HG02943 (cell line): Measurements from ENCODE around the gene GPC6.
"Not testable (repeated sequence)": the region's sequence is repeated elsewhere in the genome, so short reads cannot be mapped to it uniquely, and the experiment has no call there.

ENCODE experiments used
- ATAC-seq: cut with Tn5 transposase; IDR thresholded peaks from one replicate; pipeline ENCODE4 v1.9.1; 2021; ENCODE audit warnings: mild to moderate bottlenecking, low read depth, moderate library complexity; ENCODE audit not compliant: unreplicated experiment

The GPC6 gene

GRCh38 chr13:93420206-93420605, 193.6 kb downstream of the GPC6 start:
- ATAC-seq = no peak

GRCh38 chr13:93420887-93421286, 194.3 kb downstream of the GPC6 start:
- ATAC-seq = no peak

GRCh38 chr13:93422980-93423543, 196.5 kb downstream of the GPC6 start:
- ATAC-seq = no peak

- no peak for ATAC-seq
Observed at GRCh38 chr13:93425411-93425810, 198.8 kb downstream of the GPC6 start.

- no peak for ATAC-seq
Observed at GRCh38 chr13:93430381-93430780, 203.8 kb downstream of the GPC6 start.

- ATAC-seq = no peak
Observed at GRCh38 chr13:93435651-93436050, 209.0 kb downstream of the GPC6 start.

- no peak for ATAC-seq
Observed at GRCh38 chr13:93437081-93437480, 210.5 kb downstream of the GPC6 start.

- no peak for ATAC-seq
Observed at GRCh38 chr13:93446238-93446637, 219.6 kb downstream of the GPC6 start.

GRCh38 chr13:93450191-93450621, 223.6 kb downstream of the GPC6 start:
- ATAC-seq = no peak

- ATAC-seq = no peak
Observed at GRCh38 chr13:93450761-93451160, 224.2 kb downstream of the GPC6 start.

GRCh38 chr13:93454676-93455235, 228.1 kb downstream of the GPC6 start:
- not testable (repeated sequence) for ATAC-seq

GRCh38 chr13:93455861-93456260, 229.3 kb downstream of the GPC6 start:
- no peak for ATAC-seq

- ATAC-seq = no peak
Observed at GRCh38 chr13:93460005-93460404, 233.4 kb downstream of the GPC6 start.

- ATAC-seq = no peak
Observed at GRCh38 chr13:93462151-93462550, 235.5 kb downstream of the GPC6 start.

GRCh38 chr13:93466502-93467036, 240.0 kb downstream of the GPC6 start:
- ATAC-seq = no peak

- ATAC-seq = no peak
Observed at GRCh38 chr13:93467175-93467574, 240.6 kb downstream of the GPC6 start.

GRCh38 chr13:93468433-93468832, 241.8 kb downstream of the GPC6 start:
- ATAC-seq = no peak

GRCh38 chr13:93472296-93472695, 245.7 kb downstream of the GPC6 start:
- no peak for ATAC-seq

- no peak for ATAC-seq
Observed at GRCh38 chr13:93472814-93473296, 246.2 kb downstream of the GPC6 start.

GRCh38 chr13:93473441-93474270, 247.0 kb downstream of the GPC6 start:
- no peak for ATAC-seq

- ATAC-seq = no peak
Observed at GRCh38 chr13:93476175-93476574, 249.6 kb downstream of the GPC6 start.
